ENCODE data around the gene PRR11.

- TF ChIP-seq POLR2A (IDR thresholded peaks at IDR 0.05) (no peak), CTCF (IDR thresholded peaks at IDR 0.05) (no peak), POLR2AphosphoS5 (IDR thresholded peaks at IDR 0.05) (no peak)
Measured at GRCh38 chr17:59139939-59140338, 15.6 kb upstream of the PRR11 start.

Measured in prostate gland (tissue), 2 donors.